ENCODE data around the gene ZNF777. TPM values are rescaled to one million over a fixed set of nuclear protein-coding genes. Genes with fewer than 3 reads are reported as not detected.
"Not testable (repeated sequence)": the region's sequence is repeated elsewhere in the genome, so short reads cannot be mapped to it uniquely, and the experiment has no call there.

The ZNF777 gene
- total and polyA plus RNA-seq, 8 donors, result 9.3 to 14.0 (median 11.9) TPM

DNA sequence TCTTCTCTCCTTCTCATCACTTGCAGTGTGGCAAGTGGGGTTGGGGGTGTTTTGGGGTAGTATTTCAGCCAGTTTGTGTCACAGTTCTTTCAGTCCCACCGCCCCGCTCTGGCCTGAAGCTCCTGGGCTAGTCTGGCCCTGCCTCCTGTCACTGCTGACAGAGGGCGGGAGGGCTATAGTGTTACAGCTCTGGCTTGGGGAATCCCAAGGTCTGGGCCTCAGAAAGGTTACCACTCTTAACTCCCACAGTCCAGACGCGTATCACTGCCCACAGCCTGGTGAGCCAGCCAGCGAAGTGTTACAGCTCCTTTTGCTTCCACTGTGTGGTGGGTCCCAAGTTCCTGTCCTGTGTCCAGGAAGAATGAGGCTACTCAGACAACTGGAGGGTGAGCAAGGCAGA, 56.0 kb downstream of the ZNF777 start:
- no peaks in the 10 kb centered on the region for H3K36me3 ChIP-seq
- TF ChIP-seq, protein P1, sequence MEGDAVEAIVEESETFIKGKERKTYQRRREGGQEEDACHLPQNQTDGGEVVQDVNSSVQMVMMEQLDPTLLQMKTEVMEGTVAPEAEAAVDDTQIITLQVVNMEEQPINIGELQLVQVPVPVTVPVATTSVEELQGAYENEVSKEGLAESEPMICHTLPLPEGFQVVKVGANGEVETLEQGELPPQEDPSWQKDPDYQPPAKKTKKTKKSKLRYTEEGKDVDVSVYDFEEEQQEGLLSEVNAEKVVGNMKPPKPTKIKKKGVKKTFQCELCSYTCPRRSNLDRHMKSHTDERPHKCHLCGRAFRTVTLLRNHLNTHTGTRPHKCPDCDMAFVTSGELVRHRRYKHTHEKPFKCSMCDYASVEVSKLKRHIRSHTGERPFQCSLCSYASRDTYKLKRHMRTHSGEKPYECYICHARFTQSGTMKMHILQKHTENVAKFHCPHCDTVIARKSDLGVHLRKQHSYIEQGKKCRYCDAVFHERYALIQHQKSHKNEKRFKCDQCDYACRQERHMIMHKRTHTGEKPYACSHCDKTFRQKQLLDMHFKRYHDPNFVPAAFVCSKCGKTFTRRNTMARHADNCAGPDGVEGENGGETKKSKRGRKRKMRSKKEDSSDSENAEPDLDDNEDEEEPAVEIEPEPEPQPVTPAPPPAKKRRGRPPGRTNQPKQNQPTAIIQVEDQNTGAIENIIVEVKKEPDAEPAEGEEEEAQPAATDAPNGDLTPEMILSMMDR (IDR thresholded peaks at IDR 0.05), result no peak
- H3K4me3 ChIP-seq, result no peak overlapping the region
- H3K27me3 ChIP-seq, result no peaks in the 10 kb centered on the region
- H3K9me3 ChIP-seq, result no peaks in the 10 kb centered on the region
- no peak for DNase-seq
- ATAC-seq, result no peak
- intact Hi-C loops (cut with DNase I), result no loop called here
- no peak overlapping the region for H3K27ac ChIP-seq
- H3K4me1 ChIP-seq, result no peaks in the 10 kb centered on the region

DNA sequence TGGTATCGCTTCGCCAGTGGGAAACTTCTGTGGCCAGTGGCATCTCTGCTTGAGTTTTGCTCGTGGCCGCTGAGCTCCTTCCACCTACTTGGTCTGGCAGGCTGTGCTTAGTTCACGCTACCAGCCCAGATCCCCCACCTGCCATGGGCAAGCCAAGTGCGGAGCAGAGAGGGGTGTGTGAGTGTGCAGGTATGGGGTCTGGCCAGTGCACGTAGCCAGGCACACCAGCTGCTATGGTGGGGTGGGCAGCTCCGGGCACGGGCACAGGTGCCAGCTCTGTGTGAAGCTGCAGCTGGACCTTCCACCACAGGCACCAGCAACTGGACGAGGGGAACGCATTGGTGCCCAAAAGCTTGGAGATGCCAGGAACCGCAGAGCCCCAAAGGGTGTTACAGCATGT, 56.5 kb downstream of the ZNF777 start:
- no peak overlapping the region for H3K27ac ChIP-seq
- H3K36me3 ChIP-seq, result no peaks in the 10 kb centered on the region
- no peak for ATAC-seq
- DNase-seq, result no peak
- no peak overlapping the region for H3K4me3 ChIP-seq
- intact Hi-C loops (cut with DNase I), result no loop called here
- no peaks in the 10 kb centered on the region for H3K27me3 ChIP-seq
- no peaks in the 10 kb centered on the region for H3K4me1 ChIP-seq
- TF ChIP-seq, protein P1 (IDR thresholded peaks at IDR 0.05), result no peak
- H3K9me3 ChIP-seq, result no peaks in the 10 kb centered on the region

DNA sequence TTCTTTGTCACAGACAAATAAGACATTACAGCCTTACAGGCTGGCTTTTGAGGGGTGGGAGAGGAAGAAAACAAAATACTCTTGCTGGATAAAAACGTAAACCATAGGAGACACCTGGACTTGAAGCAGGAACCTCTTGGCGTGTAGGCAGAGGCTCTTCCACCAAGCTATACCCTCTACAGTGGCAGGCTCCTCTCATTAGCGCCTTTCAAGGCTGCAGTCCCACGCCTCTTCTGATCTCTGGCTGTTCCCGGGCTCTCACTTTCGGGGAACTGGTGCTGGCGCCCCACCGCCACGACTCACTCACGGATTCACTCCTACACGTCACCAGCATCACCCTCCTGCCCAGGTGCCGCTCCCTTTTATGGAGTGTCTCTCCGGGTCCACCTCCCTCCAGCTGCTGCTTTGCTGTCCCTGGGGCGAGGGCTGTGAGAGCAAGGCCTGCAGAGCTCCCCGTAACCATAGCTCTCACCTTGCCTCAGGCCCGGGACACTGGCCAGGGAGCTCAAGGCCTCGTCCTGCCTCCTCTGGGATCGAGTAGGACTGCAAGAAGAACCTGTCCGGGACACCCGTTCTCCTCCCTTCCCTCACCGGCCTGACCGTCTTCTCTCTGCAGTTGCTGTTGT, 62.6 kb downstream of the ZNF777 start:
- H3K9me3 ChIP-seq, result peaks cover 0 to 12% of the 10 kb centered on the region in 2 donors
- TF ChIP-seq, protein P1 (IDR thresholded peaks at IDR 0.05), result no peak
- H3K4me3 ChIP-seq, result no peak overlapping the region
- H3K27me3 ChIP-seq, result peaks cover 0 to 14% of the 10 kb centered on the region in 2 donors
- intact Hi-C loops (cut with DNase I), result no loop called here
- H3K36me3 ChIP-seq, result no peaks in the 10 kb centered on the region
- no peak overlapping the region for H3K27ac ChIP-seq
- ATAC-seq, result no peak
- no peaks in the 10 kb centered on the region for H3K4me1 ChIP-seq
- no peak for DNase-seq

DNA sequence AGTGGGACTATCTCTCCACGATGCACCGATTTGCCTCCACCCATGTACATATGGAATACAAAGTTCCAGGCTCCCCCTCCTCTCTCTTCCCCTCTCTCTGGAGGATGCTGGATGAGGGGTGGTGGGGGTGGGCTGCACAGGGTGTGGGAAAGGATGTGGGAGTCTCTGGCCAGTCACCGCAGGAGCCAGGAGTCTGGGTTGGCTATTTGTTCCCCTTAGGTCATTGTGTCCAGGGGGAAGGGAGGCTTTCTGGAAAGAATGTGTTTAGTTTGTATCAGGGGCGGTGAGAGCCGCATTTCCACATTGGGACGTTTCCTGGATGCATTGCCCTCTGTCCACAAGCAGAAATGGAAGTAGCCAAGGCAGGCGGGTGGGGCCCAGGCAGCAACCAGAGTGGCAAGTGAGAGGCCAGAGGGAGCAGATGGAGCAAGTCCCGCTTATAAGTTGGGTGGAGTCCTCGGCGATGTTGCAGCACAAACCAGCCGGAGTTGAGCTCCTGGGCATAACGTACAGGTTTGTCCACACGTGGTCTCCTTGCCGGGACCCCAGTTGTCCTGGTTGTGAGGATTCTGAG, 63.3 kb downstream of the ZNF777 start:
- DNase-seq (no peak), ATAC-seq (no peak)
- H3K27ac ChIP-seq, result no peak overlapping the region
- TF ChIP-seq, protein P1 (IDR thresholded peaks at IDR 0.05), result no peak
- no peaks in the 10 kb centered on the region for H3K4me1 ChIP-seq
- H3K27me3 ChIP-seq, result peaks cover 0 to 14% of the 10 kb centered on the region in 2 donors
- H3K9me3 ChIP-seq, result peaks cover 0 to 12% of the 10 kb centered on the region in 2 donors
- no peaks in the 10 kb centered on the region for H3K36me3 ChIP-seq
- H3K4me3 ChIP-seq, result no peak overlapping the region
- intact Hi-C loops (cut with DNase I), result no loop called here

DNA sequence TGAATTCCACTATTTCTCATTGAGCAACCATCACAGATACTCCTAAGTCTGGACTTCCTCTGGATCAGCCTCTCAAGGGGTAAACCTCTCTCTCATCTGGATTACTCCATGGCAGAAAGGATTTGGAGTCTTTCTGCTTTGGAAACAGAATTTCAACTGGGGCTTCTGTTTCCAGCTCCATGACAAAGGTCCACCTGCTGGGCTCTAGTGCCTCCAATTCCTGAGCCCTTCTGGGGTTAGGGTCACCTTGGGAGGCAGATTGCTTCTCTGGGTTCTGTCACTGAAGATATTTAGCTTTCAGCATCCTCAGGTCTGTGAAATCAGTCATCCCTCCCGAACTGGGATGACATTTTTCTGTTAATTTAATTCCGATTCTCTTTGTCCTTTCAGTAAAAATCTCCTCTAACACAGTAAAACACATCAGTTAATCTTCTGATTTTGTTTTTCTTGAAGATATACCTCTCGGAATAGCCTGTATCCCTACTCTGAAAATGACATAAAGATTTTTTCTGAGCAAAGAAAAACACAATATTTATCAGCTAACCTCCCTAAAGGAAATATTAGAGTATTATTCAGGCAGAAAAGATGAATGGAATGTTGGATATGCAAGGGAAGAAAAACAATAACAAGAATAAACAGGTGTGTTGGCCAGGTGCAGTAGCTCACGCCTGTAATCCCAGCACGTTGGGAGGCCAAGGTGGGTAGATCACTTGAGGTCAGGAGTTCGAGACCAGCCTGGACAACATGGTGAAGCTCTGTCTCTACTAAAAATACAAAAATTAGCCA, 72.1 kb downstream of the ZNF777 start:
- not testable (repeated sequence) for DNase-seq, ATAC-seq, H3K4me1 ChIP-seq

DNA sequence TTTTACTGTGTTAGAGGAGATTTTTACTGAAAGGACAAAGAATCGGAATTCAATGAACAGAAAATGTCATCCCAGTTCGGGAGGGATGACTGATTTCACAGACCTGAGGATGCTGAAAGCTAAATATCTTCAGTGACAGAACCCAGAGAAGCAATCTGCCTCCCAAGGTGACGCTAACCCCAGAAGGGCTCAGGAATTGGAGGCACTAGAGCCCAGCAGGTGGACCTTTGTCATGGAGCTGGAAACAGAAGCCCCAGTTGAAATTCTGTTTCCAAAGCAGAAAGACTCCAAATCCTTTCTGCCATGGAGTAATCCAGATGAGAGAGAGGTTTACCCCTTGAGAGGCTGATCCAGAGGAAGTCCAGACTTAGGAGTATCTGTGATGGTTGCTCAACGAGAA, 74.3 kb downstream of the ZNF777 start:
- H3K27me3 ChIP-seq; DNase-seq; ATAC-seq; H3K9me3 ChIP-seq; intact Hi-C loops (cut with DNase I); H3K4me1 ChIP-seq; H3K4me3 ChIP-seq; H3K27ac ChIP-seq; H3K36me3 ChIP-seq: not testable (repeated sequence)

More for the DNA sequence above, 72.1 kb downstream of the ZNF777 start:
- intact Hi-C loops (cut with DNase I); H3K27ac ChIP-seq; H3K27me3 ChIP-seq; H3K36me3 ChIP-seq; H3K9me3 ChIP-seq; H3K4me3 ChIP-seq: not testable (repeated sequence)

Measured in left lung (tissue), 10 donors.